ENCODE data around the gene MRPL46. TPM values are rescaled to one million over a fixed set of nuclear protein-coding genes. Genes with fewer than 3 reads are reported as not detected.

Gene MRPL46
- total and polyA plus RNA-seq, 2 of the 13 experiments (the other 11 are each of a cell fraction or from before 2014, with no cell fraction given), result 62.9 to 79.2 TPM

- CTCF ChIA-PET (ENCODE audit: low intra/inter-chr PET ratio, low total read pairs), result no interaction called here
- peak; percentile 7; the same call in 2 of the 3 replicates for ATAC-seq
- 4% methylated on average over 10 of the region's 17 CpGs for WGBS (ENCODE audit: low lambda C conversion rate)
- H3K27ac ChIP-seq (ENCODE audit: extremely low read length, insufficient read depth, low read length), result peak overlapping the region; percentile 91
- peaks cover 0 to 3% of the 10 kb centered on the region in 2 experiments; a peak in 1 of 5 replicates for H3K27me3 ChIP-seq (ENCODE audit: control insufficient read depth in 1 of 2, insufficient read depth in 2 of 2, low read length in 2 of 2)
- peak overlapping the region; percentile 88 for H3K4me2 ChIP-seq (ENCODE audit: low read depth, low read length)
- FAIRE-seq, result no peak
- peak overlapping the region; percentile 86 to 98 (median 91) for H3K4me3 ChIP-seq (replicated peaks in 1 of 3; ENCODE audit: insufficient read depth in 1 of 3, low read depth in 2 of 3, low read length in 3 of 3)
- in situ Hi-C loops (cut with HindIII; ENCODE audit: extremely low pct_ligation_motif_present, low pct_unique_long_range_greater_than_20kb) (loop anchor here (5.0 kb wide), 1 partner anchor 149 kb away; no protein-coding TSS in a partner anchor), intact Hi-C loops (cut with micrococcal nuclease; ENCODE audit: unreplicated experiment) (loop anchor here (2.0 kb wide), 1 partner anchor 147 kb away; no protein-coding TSS in a partner anchor)
- TSS peak; percentile 50 for BruUV-seq (replicated peaks)
- H3K36me3 ChIP-seq (replicated peaks in 1 of 2; ENCODE audit: control insufficient read depth in 1 of 2, insufficient read depth in 2 of 2, low read length in 2 of 2), result peaks cover 2 to 29% of the 10 kb centered on the region in 2 experiments
- H2AFZ ChIP-seq (ENCODE audit: low read length), result no peak overlapping the region
- H3K9me3 ChIP-seq (ENCODE audit: low read length), result no peaks in the 10 kb centered on the region
- POLR2A ChIA-PET, result interaction anchor here (0.7 to 5.5 kb wide), 10 partner anchors 11 to 620 kb away, joined by 3 to 64 read pairs (median 6); partner anchors contain the start of genes ABHD2, AEN and ISG20
- no peaks in the 10 kb centered on the region for H4K20me1 ChIP-seq (ENCODE audit: insufficient read depth, low read length)
- H3K79me2 ChIP-seq (ENCODE audit: insufficient read depth, low read length), result peaks cover 51% of the 10 kb centered on the region
- peaks cover 53% of the 10 kb centered on the region for H3K4me1 ChIP-seq (ENCODE audit: insufficient read depth, low read length)
- H3K9ac ChIP-seq (ENCODE audit: insufficient read depth, low read depth, low read length), result peak overlapping the region; percentile 89
- DNase-seq (ENCODE audit: low spot score), result no peak
- TF ChIP-seq ZFP36L2 (CRISPR knock-in tag; IDR thresholded peaks at IDR 0.05), result no peak
- TF ChIP-seq GTF3A (CRISPR knock-in tag; conservative IDR thresholded peaks at IDR 0.05), result 0 out of 2 replicates have a peak, but pooled peaks have one; percentile 1
- no peak for TF ChIP-seq RFXAP (CRISPR knock-in tag; IDR thresholded peaks at IDR 0.05; ENCODE audit: borderline replicate concordance)
- TF ChIP-seq KDM5B (CRISPR knock-in tag; IDR thresholded peaks at IDR 0.05; ENCODE audit: borderline replicate concordance), result no peak
- no peak for TF ChIP-seq NKX3-1 (CRISPR knock-in tag; IDR thresholded peaks at IDR 0.05)
- no peak for TF ChIP-seq TRIM24 (CRISPR knock-in tag; IDR thresholded peaks at IDR 0.05)
- no peak for TF ChIP-seq NONO (IDR thresholded peaks at IDR 0.05)
- peak; percentile 18; the same call in 1 of the 2 replicates for TF ChIP-seq NONO (CRISPR knock-in tag; conservative IDR thresholded peaks at IDR 0.05)
- peak; percentile 11 for TF ChIP-seq ZFY (CRISPR knock-in tag; IDR thresholded peaks at IDR 0.05)
- TF ChIP-seq MBD4 (IDR thresholded peaks at IDR 0.05; ENCODE audit: borderline replicate concordance, low read length), result no peak
- 0 out of 2 replicates have a peak, but pooled peaks have one; percentile 6 for TF ChIP-seq HOXA9 (CRISPR knock-in tag; IDR thresholded peaks at IDR 0.05; ENCODE audit: borderline replicate concordance)
- TF ChIP-seq, protein P1, sequence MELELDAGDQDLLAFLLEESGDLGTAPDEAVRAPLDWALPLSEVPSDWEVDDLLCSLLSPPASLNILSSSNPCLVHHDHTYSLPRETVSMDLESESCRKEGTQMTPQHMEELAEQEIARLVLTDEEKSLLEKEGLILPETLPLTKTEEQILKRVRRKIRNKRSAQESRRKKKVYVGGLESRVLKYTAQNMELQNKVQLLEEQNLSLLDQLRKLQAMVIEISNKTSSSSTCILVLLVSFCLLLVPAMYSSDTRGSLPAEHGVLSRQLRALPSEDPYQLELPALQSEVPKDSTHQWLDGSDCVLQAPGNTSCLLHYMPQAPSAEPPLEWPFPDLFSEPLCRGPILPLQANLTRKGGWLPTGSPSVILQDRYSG (CRISPR knock-in tag; IDR thresholded peaks at IDR 0.05), result 0 out of 2 replicates have a peak, but pooled peaks have one; percentile 19
- 0 out of 2 replicates have a peak, but pooled peaks have one; percentile 2 for TF ChIP-seq ONECUT2 (CRISPR knock-in tag; IDR thresholded peaks at IDR 0.05)
- TF ChIP-seq ZNF101 (CRISPR knock-in tag; IDR thresholded peaks at IDR 0.05; ENCODE audit: borderline replicate concordance, low read depth), result no peak
- no peak for TF ChIP-seq ZNF572 (CRISPR knock-in tag; IDR thresholded peaks at IDR 0.05)
- 0 out of 2 replicates have a peak, but pooled peaks have one; percentile 5 for TF ChIP-seq PHF8 (CRISPR knock-in tag; IDR thresholded peaks at IDR 0.05)
- TF ChIP-seq ZNF616 (CRISPR knock-in tag; IDR thresholded peaks at IDR 0.05; ENCODE audit: low read depth), result 0 out of 2 replicates have a peak, but pooled peaks have one; percentile 12
- TF ChIP-seq TCF7 (IDR thresholded peaks at IDR 0.05; ENCODE audit: low read depth), result no peak
- no peak for TF ChIP-seq FOXO4 (CRISPR knock-in tag; conservative IDR thresholded peaks at IDR 0.05)
- TF ChIP-seq, protein P2, sequence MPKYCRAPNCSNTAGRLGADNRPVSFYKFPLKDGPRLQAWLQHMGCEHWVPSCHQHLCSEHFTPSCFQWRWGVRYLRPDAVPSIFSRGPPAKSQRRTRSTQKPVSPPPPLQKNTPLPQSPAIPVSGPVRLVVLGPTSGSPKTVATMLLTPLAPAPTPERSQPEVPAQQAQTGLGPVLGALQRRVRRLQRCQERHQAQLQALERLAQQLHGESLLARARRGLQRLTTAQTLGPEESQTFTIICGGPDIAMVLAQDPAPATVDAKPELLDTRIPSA (CRISPR knock-in tag; IDR thresholded peaks at IDR 0.05; ENCODE audit: borderline replicate concordance), result no peak
- TF ChIP-seq ZC3H4 (CRISPR knock-in tag; IDR thresholded peaks at IDR 0.05; ENCODE audit: borderline replicate concordance), result no peak
These were observed 844 bp upstream of the MRPL46 start for GRCh38 chr15:88467935-88468528.
